HUDEP-2 (cell line): Measurements from ENCODE around the gene TBL1XR1.
A peak's percentile ranks its signal among the peaks of the same experiment; 100 is the strongest.

Experiments used
- DNase-seq, 76 experiments: peaks; one replicate each; lab custom pipeline; 2025; ENCODE audit not compliant: unreplicated experiment in 76 of 76; lab: John Stamatoyannopoulos, UW

TBL1XR1 gene

DNA sequence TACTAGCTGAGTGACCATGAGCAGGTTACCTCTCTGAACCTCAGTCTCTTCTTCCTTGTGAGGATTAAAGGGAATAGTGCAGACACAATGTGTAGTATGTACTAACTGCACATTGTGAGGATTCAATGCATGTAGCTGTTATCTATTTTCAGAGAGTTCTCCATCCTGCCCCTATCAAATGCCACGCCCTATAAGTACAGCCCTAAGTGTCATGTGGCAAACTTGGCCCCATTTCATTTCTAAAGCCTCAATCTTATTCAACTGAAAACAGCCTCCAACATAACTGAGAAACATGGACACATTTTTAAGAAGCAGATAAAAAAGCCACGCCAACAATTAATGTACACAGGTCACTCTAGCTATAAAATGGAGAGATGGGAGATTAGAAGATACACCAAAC, 220.0 kb downstream of the TBL1XR1 start:
- DNase-seq: peak in 24 of 76 experiments; percentile 1 to 54 (median 12)

DNA sequence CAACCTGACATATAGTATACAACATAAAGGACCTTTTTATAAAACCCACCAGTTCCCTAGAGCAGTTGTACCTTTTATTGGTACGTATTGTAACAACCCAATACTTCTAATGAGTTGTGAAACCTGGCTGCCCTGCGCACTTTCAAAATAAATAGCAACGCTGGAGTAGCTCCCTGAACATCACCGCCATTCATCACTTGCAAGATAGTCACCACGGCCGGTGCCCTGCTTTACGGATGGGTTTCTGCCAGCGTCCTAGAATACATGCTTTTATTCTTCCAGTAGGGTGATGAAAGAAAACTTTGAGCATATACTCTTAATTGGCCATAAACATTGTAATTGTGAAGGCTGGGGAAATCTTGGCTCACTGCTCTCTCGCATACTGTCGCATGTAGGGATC, 220.7 kb downstream of the TBL1XR1 start:
- no peak for DNase-seq

DNA sequence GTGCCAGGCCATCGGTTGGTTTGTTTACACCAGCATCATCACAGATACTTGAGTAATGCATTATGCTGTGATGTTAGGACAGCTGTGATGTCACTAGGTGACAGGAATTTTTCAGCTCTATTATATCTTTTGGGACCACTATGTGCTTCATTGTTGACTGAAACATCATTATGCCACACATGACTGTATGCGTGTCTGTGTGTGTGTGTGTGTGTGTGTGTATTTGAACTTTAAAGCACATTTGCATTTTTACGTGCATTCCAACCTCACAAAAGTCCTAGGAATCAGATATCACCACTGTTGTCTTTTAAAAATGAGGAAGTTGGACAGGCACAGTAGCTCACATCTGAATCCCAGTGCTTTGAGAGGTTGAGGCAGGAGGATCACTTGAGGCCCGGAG, 223.0 kb downstream of the TBL1XR1 start:
- no peak for DNase-seq

DNA sequence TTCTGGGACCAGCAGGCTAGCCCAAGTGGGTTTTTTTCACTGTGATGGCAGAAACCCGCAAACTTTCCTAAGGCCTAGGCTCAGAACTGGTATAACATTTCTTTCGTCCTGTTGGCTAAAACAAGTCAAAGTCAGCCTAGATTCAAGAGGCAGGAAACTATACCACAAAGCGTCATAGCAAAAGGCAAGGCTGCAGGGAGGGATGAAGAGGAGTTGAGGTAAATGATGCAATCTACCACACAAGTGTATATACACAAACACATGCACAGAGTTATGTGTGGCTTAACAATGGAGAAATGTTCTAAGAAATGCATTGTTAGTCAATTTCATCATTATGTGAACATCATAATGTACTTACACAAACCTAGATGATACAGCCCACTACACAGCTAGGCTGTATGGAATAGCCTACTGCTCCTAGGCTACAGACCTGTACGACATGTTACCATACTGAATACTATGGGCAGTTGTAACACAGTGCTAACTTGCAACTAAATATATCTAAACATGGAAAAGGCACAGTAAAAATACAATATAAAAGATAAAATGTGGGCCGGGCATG, 225.6 kb downstream of the TBL1XR1 start:
- no peak for DNase-seq

DNA sequence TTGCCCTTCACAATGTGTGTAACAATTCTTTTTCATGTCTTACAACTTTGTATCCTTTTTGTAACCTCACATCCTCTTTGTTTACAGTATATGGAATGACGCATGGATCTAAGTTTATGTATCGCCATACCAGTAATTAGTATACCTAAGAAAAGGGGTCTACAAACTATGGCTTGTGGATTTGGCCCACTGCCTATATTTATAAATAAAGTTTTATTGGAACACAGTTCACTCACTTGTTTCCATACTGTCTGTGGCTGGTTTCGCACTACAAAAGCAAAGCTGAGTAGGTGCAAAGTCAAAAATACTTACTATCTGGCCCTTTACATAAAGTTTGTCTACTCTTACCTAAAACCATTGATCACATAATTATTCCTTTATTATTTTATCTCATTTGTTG, 226.5 kb downstream of the TBL1XR1 start:
- no peak for DNase-seq

DNA sequence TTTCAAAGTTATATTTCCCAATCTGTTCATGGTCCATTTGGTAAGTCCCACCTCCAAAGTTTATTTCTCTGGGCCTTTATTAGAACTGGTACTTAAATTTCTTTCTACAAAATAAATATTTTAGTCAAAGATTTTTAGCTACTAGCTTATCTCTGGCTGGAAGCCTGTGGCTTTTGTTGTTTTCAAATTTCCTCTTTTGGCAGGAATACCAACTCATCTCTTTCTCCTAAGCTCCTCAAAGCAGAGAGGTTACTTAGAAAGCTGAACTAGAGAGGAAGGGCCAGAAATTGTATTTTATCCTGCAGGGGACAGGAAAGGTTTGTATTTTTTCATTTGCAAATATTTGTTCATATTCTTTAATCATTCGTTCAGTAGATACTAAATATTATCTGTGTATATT, 227.8 kb downstream of the TBL1XR1 start:
- no peak for DNase-seq
